GM21737 (cell line): ENCODE results near the gene DAAM1.

Experiments
- ATAC-seq: cut with Tn5 transposase; IDR thresholded peaks from one replicate; pipeline ENCODE4 v1.9.1; 2021; ENCODE audit warnings: mild to moderate bottlenecking, moderate library complexity; ENCODE audit not compliant: unreplicated experiment

DAAM1 gene

GRCh38 chr14:59281609-59282377 lies 93.3 kb downstream of the DAAM1 start:
- no peak for ATAC-seq

- ATAC-seq: no peak
Observed at GRCh38 chr14:59282378-59282765, 93.9 kb downstream of the DAAM1 start.

- no peak for ATAC-seq
Observed at GRCh38 chr14:59283361-59283760, 94.9 kb downstream of the DAAM1 start.

- ATAC-seq: no peak
Observed at GRCh38 chr14:59284059-59284458, 95.6 kb downstream of the DAAM1 start.

- ATAC-seq: no peak
Observed at GRCh38 chr14:59292028-59292427, 103.6 kb downstream of the DAAM1 start.

GRCh38 chr14:59292921-59293534 lies 104.6 kb downstream of the DAAM1 start:
- ATAC-seq: no peak

GRCh38 chr14:59293935-59294661 lies 105.6 kb downstream of the DAAM1 start:
- no peak for ATAC-seq

GRCh38 chr14:59294662-59294992 lies 106.2 kb downstream of the DAAM1 start:
- ATAC-seq: no peak

GRCh38 chr14:59295951-59296350 lies 107.5 kb downstream of the DAAM1 start:
- ATAC-seq: no peak

- ATAC-seq: no peak
Observed at GRCh38 chr14:59296508-59296907, 108.0 kb downstream of the DAAM1 start.

GRCh38 chr14:59297071-59297776 lies 108.8 kb downstream of the DAAM1 start:
- ATAC-seq: no peak

GRCh38 chr14:59299731-59300130 lies 111.3 kb downstream of the DAAM1 start:
- no peak for ATAC-seq

GRCh38 chr14:59301354-59301753 lies 112.9 kb downstream of the DAAM1 start:
- ATAC-seq: peak; percentile 82

GRCh38 chr14:59302313-59302712 lies 113.8 kb downstream of the DAAM1 start:
- ATAC-seq: no peak

- no peak for ATAC-seq
Observed at GRCh38 chr14:59303216-59303615, 114.7 kb downstream of the DAAM1 start.

- ATAC-seq: no peak
Observed at GRCh38 chr14:59305231-59305630, 116.8 kb downstream of the DAAM1 start.

GRCh38 chr14:59305836-59306555 lies 117.5 kb downstream of the DAAM1 start:
- no peak for ATAC-seq

- no peak for ATAC-seq
Observed at GRCh38 chr14:59306775-59307174, 118.3 kb downstream of the DAAM1 start.

GRCh38 chr14:59308086-59308485 lies 119.6 kb downstream of the DAAM1 start:
- ATAC-seq: no peak

- no peak for ATAC-seq
Observed at GRCh38 chr14:59308673-59309072, 120.2 kb downstream of the DAAM1 start.
